Activated T-cell treated with anti-CD3 and anti-CD28 coated beads, Interleukin-2, amount 50 U/mL, for 4 hours (primary cell): ENCODE measurements around the gene CYP39A1. TPM values are rescaled to one million over a fixed set of nuclear protein-coding genes. Genes with fewer than 3 reads are reported as not detected.

Experiments used
- ATAC-seq, 2 donors: fragments of 200-7000 bp; cut with Tn5 transposase; one replicate each; pipeline ENCODE4 v1.10.0; 2021
- DNase-seq: peaks from one replicate; pipeline ENCODE4 v3.0.0-alpha.2; 2020
- H3K27me3 Mint-ChIP-seq: one replicate; pipeline ENCODE4 v1.8.0; 2021; ENCODE audit warnings: low read depth, mixed read lengths
- H3K36me3 Mint-ChIP-seq: one replicate; pipeline ENCODE4 v1.8.0; 2022; ENCODE audit warnings: mixed read lengths; ENCODE audit not compliant: insufficient read depth
- H3K4me1 Mint-ChIP-seq: one replicate; pipeline ENCODE4 v1.8.0; 2021; ENCODE audit warnings: low read depth, mixed read lengths
- H3K4me3 Mint-ChIP-seq: one replicate; pipeline ENCODE4 v1.8.0; 2021; ENCODE audit warnings: mild to moderate bottlenecking, moderate library complexity, mixed read lengths
- H3K9me3 Mint-ChIP-seq: one replicate; pipeline ENCODE4 v1.8.0; 2021; ENCODE audit warnings: mixed read lengths
- total RNA-seq, 3 donors: library from RNA; stranded (reverse); gene quantifications; one replicate each; pipeline ENCODE4 v1.2.1, GENCODE V29; 2021

CYP39A1 gene
- total RNA-seq, 3 donors from 2014 or later = not detected

DNA sequence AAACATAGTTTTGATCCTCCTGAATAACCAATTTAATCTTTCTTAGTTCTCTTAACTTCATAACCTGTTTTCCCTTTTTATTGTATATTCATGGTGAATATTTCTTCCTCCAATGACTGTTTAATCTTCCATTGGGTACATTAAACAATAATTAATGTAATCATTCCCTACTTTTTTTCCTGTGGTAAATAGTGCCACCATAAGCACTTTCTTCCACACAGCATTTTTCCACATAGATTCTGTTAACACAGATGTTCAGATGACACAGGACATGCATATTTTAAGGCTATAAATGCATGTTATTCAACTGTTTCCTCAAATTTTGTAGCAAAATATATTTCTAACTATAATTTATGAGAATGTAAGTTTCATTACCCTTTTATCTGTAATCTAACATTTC is 61.9 kb downstream of the CYP39A1 start:
- Mint-ChIP-seq H3K4me3 (no peak overlapping the region), H3K36me3 (no peaks in the 10 kb centered on the region), H3K4me1 (no peaks in the 10 kb centered on the region), H3K9me3 (peaks cover 11% of the 10 kb centered on the region), H3K27me3 (peaks cover 23% of the 10 kb centered on the region)
- ATAC-seq (no peak), DNase-seq (no peak)

DNA sequence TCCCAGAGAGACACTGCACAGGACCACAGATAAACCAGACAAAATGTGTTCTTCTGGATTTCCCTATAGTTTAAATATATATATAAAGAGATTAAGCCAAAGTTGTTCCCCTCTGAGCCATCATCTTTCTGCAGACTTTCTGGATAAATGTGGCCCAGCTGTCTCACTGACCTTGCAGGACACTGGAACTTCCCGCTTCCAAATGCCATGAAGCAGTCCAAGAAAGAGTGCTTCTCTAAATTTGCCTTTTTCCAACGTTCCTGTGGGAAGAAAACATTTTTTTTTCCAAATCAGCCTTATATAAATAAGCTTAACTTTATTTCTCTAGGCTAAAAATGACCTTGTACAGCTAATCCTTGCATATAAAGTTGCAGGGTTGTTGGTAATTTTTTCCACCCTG is 65.7 kb downstream of the CYP39A1 start:
- ATAC-seq = no peak

GRCh38 chr6:46584586-46584985 is 68.0 kb downstream of the CYP39A1 start:
- Mint-ChIP-seq H3K9me3 (no peaks in the 10 kb centered on the region), H3K36me3 (no peaks in the 10 kb centered on the region), H3K27me3 (peaks cover 14% of the 10 kb centered on the region), H3K4me3 (no peak overlapping the region), H3K4me1 (no peaks in the 10 kb centered on the region)
- DNase-seq (no peak), ATAC-seq (no peak)

More for the DNA sequence above, 65.7 kb downstream of the CYP39A1 start:
- no peaks in the 10 kb centered on the region for H3K9me3 Mint-ChIP-seq
- H3K4me3 Mint-ChIP-seq = no peak overlapping the region
- H3K36me3 Mint-ChIP-seq = no peaks in the 10 kb centered on the region
- no peaks in the 10 kb centered on the region for H3K4me1 Mint-ChIP-seq
- DNase-seq = no peak
- peaks cover 19% of the 10 kb centered on the region for H3K27me3 Mint-ChIP-seq

- no peaks in the 10 kb centered on the region for H3K4me1 Mint-ChIP-seq
- no peak for DNase-seq
- peaks cover 14% of the 10 kb centered on the region for H3K27me3 Mint-ChIP-seq
- ATAC-seq = no peak
- no peak overlapping the region for H3K4me3 Mint-ChIP-seq
- no peaks in the 10 kb centered on the region for H3K36me3 Mint-ChIP-seq
- H3K9me3 Mint-ChIP-seq = no peaks in the 10 kb centered on the region
Measured at GRCh38 chr6:46583721-46584120, 68.9 kb downstream of the CYP39A1 start.

DNA sequence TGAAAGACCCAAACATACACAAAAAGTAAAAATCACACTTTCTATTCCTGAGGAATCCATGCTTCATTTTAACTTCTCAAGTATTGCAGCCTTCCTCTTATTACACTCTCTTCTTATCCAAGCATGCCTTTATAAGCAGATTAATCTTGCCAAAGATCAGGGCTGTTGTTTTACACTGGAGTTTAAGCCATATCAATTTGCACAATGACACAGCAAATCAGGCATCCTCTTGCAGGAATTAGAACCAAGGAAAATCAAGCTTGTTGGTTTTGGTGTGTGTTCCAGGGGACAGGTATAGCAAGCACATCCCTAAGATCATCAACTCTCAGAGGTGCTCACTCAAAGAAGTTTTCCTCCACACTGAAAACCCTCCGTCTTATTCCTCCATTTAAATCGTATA is 69.5 kb downstream of the CYP39A1 start:
- no peak for ATAC-seq

GRCh38 chr6:46581459-46582177 is 71.0 kb downstream of the CYP39A1 start:
- no peak for DNase-seq
- no peaks in the 10 kb centered on the region for H3K9me3 Mint-ChIP-seq

More for the DNA sequence above, 69.5 kb downstream of the CYP39A1 start:
- H3K4me1 Mint-ChIP-seq = no peaks in the 10 kb centered on the region
- no peaks in the 10 kb centered on the region for H3K9me3 Mint-ChIP-seq
- H3K27me3 Mint-ChIP-seq = peaks cover 10% of the 10 kb centered on the region
- H3K36me3 Mint-ChIP-seq = no peaks in the 10 kb centered on the region
- H3K4me3 Mint-ChIP-seq = no peak overlapping the region
- DNase-seq = no peak

GRCh38 chr6:46575530-46575929 is 77.1 kb downstream of the CYP39A1 start:
- H3K4me1 Mint-ChIP-seq = no peaks in the 10 kb centered on the region
- no peak overlapping the region for H3K4me3 Mint-ChIP-seq
- DNase-seq (no peak), ATAC-seq (no peak)
- peaks cover 26% of the 10 kb centered on the region for H3K27me3 Mint-ChIP-seq
- no peaks in the 10 kb centered on the region for H3K36me3 Mint-ChIP-seq
- peaks cover 9% of the 10 kb centered on the region for H3K9me3 Mint-ChIP-seq

More at GRCh38 chr6:46581459-46582177, 71.0 kb downstream of the CYP39A1 start:
- H3K36me3 Mint-ChIP-seq = no peaks in the 10 kb centered on the region
- H3K4me3 Mint-ChIP-seq = no peak overlapping the region
- no peak for ATAC-seq
- peaks cover 10% of the 10 kb centered on the region for H3K27me3 Mint-ChIP-seq
- H3K4me1 Mint-ChIP-seq = no peaks in the 10 kb centered on the region

DNA sequence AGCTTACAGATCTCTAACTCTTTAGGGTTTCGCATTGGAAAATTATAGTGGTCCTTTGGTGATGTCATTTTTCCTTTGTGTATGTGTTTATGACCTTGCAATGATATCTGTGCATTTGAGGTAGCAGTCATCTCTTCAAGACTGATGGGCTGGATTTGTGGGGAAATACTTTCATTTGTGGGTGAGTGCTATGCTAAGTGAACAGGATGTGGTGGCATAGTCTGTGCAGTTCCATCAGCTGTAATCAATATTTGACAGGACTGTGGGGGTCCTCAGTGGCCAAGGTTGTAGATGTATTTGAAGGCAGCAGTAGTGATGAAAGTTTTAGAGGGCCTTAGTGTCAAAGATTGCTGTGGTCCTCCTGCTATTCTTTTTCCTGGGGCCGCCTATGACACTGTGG is 79.5 kb downstream of the CYP39A1 start:
- ATAC-seq = no peak
- no peak for DNase-seq
- Mint-ChIP-seq H3K27me3 (peaks cover 26% of the 10 kb centered on the region), H3K4me1 (no peaks in the 10 kb centered on the region), H3K36me3 (no peaks in the 10 kb centered on the region), H3K4me3 (no peak overlapping the region), H3K9me3 (peaks cover 9% of the 10 kb centered on the region)

DNA sequence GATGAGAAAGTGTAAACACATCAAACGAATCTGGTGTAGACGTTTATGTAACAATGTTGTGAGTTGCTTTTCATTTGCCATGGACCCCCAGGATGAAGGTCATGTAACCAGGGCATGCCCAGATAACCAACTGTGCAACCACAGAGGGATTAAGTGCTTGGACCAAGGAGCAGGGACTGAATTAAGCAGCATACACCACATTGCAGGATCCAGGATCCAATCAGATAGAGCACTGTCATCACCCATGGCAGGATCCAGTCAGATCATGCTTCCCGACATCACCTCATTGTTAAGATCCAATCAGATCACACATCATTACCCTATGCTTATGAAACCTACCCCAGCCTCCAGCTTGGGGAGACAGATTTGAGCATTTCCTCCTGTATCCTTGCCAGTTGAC is 87.1 kb downstream of the CYP39A1 start:
- Mint-ChIP-seq H3K27me3 (peaks cover 6% of the 10 kb centered on the region), H3K9me3 (no peaks in the 10 kb centered on the region)
- ATAC-seq = no peak

DNA sequence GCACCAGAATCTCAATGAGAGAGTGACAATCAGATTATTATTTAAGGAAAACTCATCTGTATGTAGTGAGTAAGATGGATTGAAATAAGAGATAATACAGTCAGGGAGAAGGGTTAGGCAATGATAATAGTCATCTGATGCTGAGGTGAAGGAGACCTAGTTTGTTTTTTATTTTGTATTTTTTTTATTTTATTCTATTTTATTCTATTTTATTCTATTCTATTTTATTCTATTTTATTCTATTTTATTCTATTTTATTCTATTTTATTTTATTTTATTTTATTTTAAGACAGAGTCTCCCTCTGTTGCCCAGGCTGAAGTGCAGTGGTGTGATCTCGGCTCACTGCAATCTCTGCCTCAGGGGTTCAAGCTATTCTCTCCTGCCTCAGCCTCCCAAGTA is 88.7 kb downstream of the CYP39A1 start:
- no peak overlapping the region for H3K4me3 Mint-ChIP-seq
- H3K27me3 Mint-ChIP-seq = peaks cover 6% of the 10 kb centered on the region
- ATAC-seq (no peak), DNase-seq (no peak)
- no peaks in the 10 kb centered on the region for H3K4me1 Mint-ChIP-seq
- H3K9me3 Mint-ChIP-seq = no peaks in the 10 kb centered on the region
- H3K36me3 Mint-ChIP-seq = no peaks in the 10 kb centered on the region

More for the DNA sequence above, 87.1 kb downstream of the CYP39A1 start:
- no peaks in the 10 kb centered on the region for H3K4me1 Mint-ChIP-seq
- no peak for DNase-seq
- no peak overlapping the region for H3K4me3 Mint-ChIP-seq
- no peaks in the 10 kb centered on the region for H3K36me3 Mint-ChIP-seq

DNA sequence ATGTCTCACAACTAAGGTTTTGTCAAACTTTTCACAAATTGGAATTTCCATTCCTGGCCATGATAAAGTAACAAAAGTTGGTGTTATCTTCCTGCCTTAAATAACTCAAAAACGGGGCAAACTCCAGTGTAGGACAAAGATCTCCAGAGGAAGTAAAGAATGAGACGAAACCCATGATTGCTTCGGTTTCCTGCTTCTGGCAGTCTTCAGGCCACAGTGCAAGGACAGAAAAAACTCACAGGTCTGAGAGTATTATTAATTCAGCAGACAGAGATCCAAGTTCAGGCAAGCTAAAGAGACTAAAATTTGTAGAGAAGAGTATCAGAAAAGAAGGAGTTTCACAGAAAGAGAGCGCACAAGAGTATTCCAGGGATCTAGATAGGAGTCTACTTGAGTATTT is 96.6 kb downstream of the CYP39A1 start:
- ATAC-seq (no peak), DNase-seq (no peak)
- no peaks in the 10 kb centered on the region for H3K4me1 Mint-ChIP-seq
- no peaks in the 10 kb centered on the region for H3K36me3 Mint-ChIP-seq
- H3K9me3 Mint-ChIP-seq = no peaks in the 10 kb centered on the region
- H3K27me3 Mint-ChIP-seq = peaks cover 16% of the 10 kb centered on the region
- H3K4me3 Mint-ChIP-seq = no peak overlapping the region

DNA sequence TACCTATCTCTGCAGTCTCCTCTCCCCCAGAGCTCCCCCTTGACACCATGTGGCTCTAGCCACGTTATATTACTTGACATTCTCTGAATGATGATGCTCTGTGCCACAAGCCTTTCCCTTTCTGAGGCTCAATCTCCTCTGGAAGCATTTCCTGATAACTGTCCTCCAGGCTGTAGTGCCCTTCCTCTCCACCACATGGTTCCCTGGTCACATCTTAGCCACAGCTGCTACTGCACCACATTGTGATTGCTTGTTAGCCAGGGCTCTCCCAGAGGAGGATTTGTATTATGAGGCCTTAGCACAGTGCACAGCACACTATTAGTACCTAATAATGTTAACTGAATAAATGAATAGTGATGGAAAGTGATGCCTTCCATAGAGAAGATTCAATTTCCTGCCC is 97.5 kb downstream of the CYP39A1 start:
- DNase-seq (no peak), ATAC-seq (no peak)
- H3K4me3 Mint-ChIP-seq = no peak overlapping the region
- no peaks in the 10 kb centered on the region for H3K9me3 Mint-ChIP-seq
- no peaks in the 10 kb centered on the region for H3K36me3 Mint-ChIP-seq
- peaks cover 16% of the 10 kb centered on the region for H3K27me3 Mint-ChIP-seq
- H3K4me1 Mint-ChIP-seq = no peaks in the 10 kb centered on the region

DNA sequence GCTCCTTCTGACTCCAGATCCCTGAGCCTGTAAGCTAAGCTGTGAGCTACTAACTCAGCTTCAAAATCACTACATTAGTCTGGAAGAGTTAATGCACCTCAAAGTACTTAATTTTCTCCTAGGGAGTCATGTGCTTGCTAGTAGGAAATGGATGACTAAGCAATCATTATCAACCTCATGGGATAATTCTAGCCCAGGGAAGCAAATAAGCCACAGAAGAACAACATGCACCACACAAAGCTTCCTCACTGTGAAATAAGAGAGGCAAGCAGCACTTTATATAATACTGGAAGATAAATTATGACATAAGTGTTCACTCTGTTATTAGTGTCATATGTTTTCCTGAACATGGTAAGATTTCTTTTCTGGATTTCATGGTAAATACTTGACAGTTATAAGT is 103.5 kb downstream of the CYP39A1 start:
- Mint-ChIP-seq H3K4me1 (no peaks in the 10 kb centered on the region), H3K27me3 (peaks cover 4% of the 10 kb centered on the region), H3K36me3 (no peaks in the 10 kb centered on the region), H3K4me3 (no peak overlapping the region), H3K9me3 (peaks cover 4% of the 10 kb centered on the region)
- DNase-seq = no peak
- no peak for ATAC-seq

DNA sequence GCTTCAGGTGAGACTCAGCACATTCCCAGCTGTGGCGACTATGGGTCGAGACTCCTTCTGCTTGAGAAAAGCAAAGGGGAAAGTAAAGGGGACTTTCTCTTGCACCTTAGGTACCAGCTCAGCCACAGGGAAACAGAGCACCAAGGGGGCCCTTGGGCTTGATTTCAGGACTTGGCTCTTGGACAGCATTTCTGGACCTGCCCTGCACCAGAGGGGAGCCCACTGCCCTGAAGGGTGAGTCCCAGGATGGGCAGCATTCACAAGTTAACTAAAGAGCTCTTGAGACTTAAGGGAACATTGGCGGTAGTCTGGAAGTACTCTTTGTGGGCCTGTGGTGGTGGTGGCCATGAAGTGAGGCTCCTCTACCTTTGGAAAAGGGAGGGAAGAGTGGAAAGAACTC is 111.1 kb downstream of the CYP39A1 start:
- DNase-seq (no peak), ATAC-seq (no peak)
- no peaks in the 10 kb centered on the region for H3K4me1 Mint-ChIP-seq
- peaks cover 18% of the 10 kb centered on the region for H3K9me3 Mint-ChIP-seq
- peaks cover 2% of the 10 kb centered on the region for H3K36me3 Mint-ChIP-seq
- H3K4me3 Mint-ChIP-seq = no peak overlapping the region
- H3K27me3 Mint-ChIP-seq = peaks cover 21% of the 10 kb centered on the region

- H3K4me1 Mint-ChIP-seq = no peaks in the 10 kb centered on the region
Measured at GRCh38 chr6:46539866-46540265, 112.8 kb downstream of the CYP39A1 start.

More at GRCh38 chr6:46539866-46540265, 112.8 kb downstream of the CYP39A1 start:
- DNase-seq = no peak
- H3K9me3 Mint-ChIP-seq = peaks cover 18% of the 10 kb centered on the region
- no peak for ATAC-seq
- H3K27me3 Mint-ChIP-seq = peaks cover 21% of the 10 kb centered on the region
- H3K4me3 Mint-ChIP-seq = no peak overlapping the region
- H3K36me3 Mint-ChIP-seq = peaks cover 2% of the 10 kb centered on the region
